ENCODE measurements around the gene FOXN3.

FOXN3 gene

GRCh38 chr14:89242652-89243279, 174.3 kb downstream of the FOXN3 start:
- H3K36me3 ChIP-seq (ENCODE audit: control insufficient read depth in 1 of 2, insufficient read depth in 2 of 2, low read length in 2 of 2): no peaks in the 10 kb centered on the region
- H3K4me3 ChIP-seq (ENCODE audit: low read depth in 1 of 2, low read length in 2 of 2): no peak overlapping the region

GRCh38 chr14:89241934-89242651, 174.9 kb downstream of the FOXN3 start:
- H3K9me3 ChIP-seq (ENCODE audit: control insufficient read depth in 1 of 2, low read length in 2 of 2): no peaks in the 10 kb centered on the region
- no peaks in the 10 kb centered on the region for H3K27me3 ChIP-seq (ENCODE audit: low read depth, low read length)
- H3K36me3 ChIP-seq (ENCODE audit: control insufficient read depth in 1 of 2, insufficient read depth in 2 of 2, low read length in 2 of 2): no peaks in the 10 kb centered on the region
- no peak overlapping the region for H3K27ac ChIP-seq (ENCODE audit: low read length)
- no peak overlapping the region for H3K4me3 ChIP-seq (ENCODE audit: low read depth in 1 of 2, low read length in 2 of 2)
- H3K4me1 ChIP-seq (ENCODE audit: control insufficient read depth in 1 of 2, insufficient read depth in 2 of 2, low read length in 2 of 2): peaks cover 0 to 19% of the 10 kb centered on the region in 2 donors

More at GRCh38 chr14:89242652-89243279, 174.3 kb downstream of the FOXN3 start:
- Histone ChIP-seq H3K4me1 (ENCODE audit: control insufficient read depth in 1 of 2, insufficient read depth in 2 of 2, low read length in 2 of 2) (peaks cover 0 to 19% of the 10 kb centered on the region in 2 donors), H3K27ac (ENCODE audit: low read length) (no peak overlapping the region), H3K27me3 (ENCODE audit: low read depth, low read length) (no peaks in the 10 kb centered on the region), H3K9me3 (ENCODE audit: control insufficient read depth in 1 of 2, low read length in 2 of 2) (no peaks in the 10 kb centered on the region)

- Histone ChIP-seq H3K4me1 (ENCODE audit: control insufficient read depth in 1 of 2, insufficient read depth in 2 of 2, low read length in 2 of 2) (peaks cover 0 to 19% of the 10 kb centered on the region in 2 donors), H3K27ac (ENCODE audit: low read length) (no peak overlapping the region)
Measured at GRCh38 chr14:89241257-89241656, 175.8 kb downstream of the FOXN3 start.

GRCh38 chr14:89240414-89240813, 176.6 kb downstream of the FOXN3 start:
- no peaks in the 10 kb centered on the region for H3K36me3 ChIP-seq (ENCODE audit: control insufficient read depth in 1 of 2, insufficient read depth in 2 of 2, low read length in 2 of 2)
- H3K9me3 ChIP-seq (ENCODE audit: control insufficient read depth in 1 of 2, low read length in 2 of 2): no peaks in the 10 kb centered on the region
- H3K4me1 ChIP-seq (ENCODE audit: control insufficient read depth in 1 of 2, insufficient read depth in 2 of 2, low read length in 2 of 2): peaks cover 0 to 19% of the 10 kb centered on the region in 2 donors
- no peak overlapping the region for H3K27ac ChIP-seq (ENCODE audit: low read length)
- no peaks in the 10 kb centered on the region for H3K27me3 ChIP-seq (ENCODE audit: low read depth, low read length)
- H3K4me3 ChIP-seq (ENCODE audit: low read depth in 1 of 2, low read length in 2 of 2): no peak overlapping the region

More at GRCh38 chr14:89241257-89241656, 175.8 kb downstream of the FOXN3 start:
- H3K9me3 ChIP-seq (ENCODE audit: control insufficient read depth in 1 of 2, low read length in 2 of 2): no peaks in the 10 kb centered on the region
- no peaks in the 10 kb centered on the region for H3K36me3 ChIP-seq (ENCODE audit: control insufficient read depth in 1 of 2, insufficient read depth in 2 of 2, low read length in 2 of 2)
- H3K4me3 ChIP-seq (ENCODE audit: low read depth in 1 of 2, low read length in 2 of 2): no peak overlapping the region
- H3K27me3 ChIP-seq (ENCODE audit: low read depth, low read length): no peaks in the 10 kb centered on the region

GRCh38 chr14:89239023-89239422, 178.0 kb downstream of the FOXN3 start:
- H3K36me3 ChIP-seq (ENCODE audit: control insufficient read depth in 1 of 2, insufficient read depth in 2 of 2, low read length in 2 of 2): no peaks in the 10 kb centered on the region
- H3K4me1 ChIP-seq (ENCODE audit: control insufficient read depth in 1 of 2, insufficient read depth in 2 of 2, low read length in 2 of 2): peaks cover 0 to 19% of the 10 kb centered on the region in 2 donors
- no peak overlapping the region for H3K27ac ChIP-seq (ENCODE audit: low read length)
- no peak overlapping the region for H3K4me3 ChIP-seq (ENCODE audit: low read depth in 1 of 2, low read length in 2 of 2)
- no peaks in the 10 kb centered on the region for H3K27me3 ChIP-seq (ENCODE audit: low read depth, low read length)
- no peaks in the 10 kb centered on the region for H3K9me3 ChIP-seq (ENCODE audit: control insufficient read depth in 1 of 2, low read length in 2 of 2)

- Histone ChIP-seq H3K27ac (ENCODE audit: low read length) (no peak overlapping the region), H3K27me3 (ENCODE audit: low read depth, low read length) (no peaks in the 10 kb centered on the region), H3K4me3 (ENCODE audit: low read depth in 1 of 2, low read length in 2 of 2) (no peak overlapping the region), H3K9me3 (ENCODE audit: control insufficient read depth in 1 of 2, low read length in 2 of 2) (no peaks in the 10 kb centered on the region), H3K36me3 (ENCODE audit: control insufficient read depth in 1 of 2, insufficient read depth in 2 of 2, low read length in 2 of 2) (no peaks in the 10 kb centered on the region), H3K4me1 (ENCODE audit: control insufficient read depth in 1 of 2, insufficient read depth in 2 of 2, low read length in 2 of 2) (peaks cover 0 to 9% of the 10 kb centered on the region in 2 donors)
Measured at GRCh38 chr14:89237921-89238529, 179.0 kb downstream of the FOXN3 start.

- Histone ChIP-seq H3K4me1 (ENCODE audit: control insufficient read depth in 1 of 2, insufficient read depth in 2 of 2, low read length in 2 of 2) (no peaks in the 10 kb centered on the region), H3K9me3 (ENCODE audit: control insufficient read depth in 1 of 2, low read length in 2 of 2) (no peaks in the 10 kb centered on the region), H3K27me3 (ENCODE audit: low read depth, low read length) (no peaks in the 10 kb centered on the region), H3K4me3 (ENCODE audit: low read depth in 1 of 2, low read length in 2 of 2) (no peak overlapping the region), H3K36me3 (ENCODE audit: control insufficient read depth in 1 of 2, insufficient read depth in 2 of 2, low read length in 2 of 2) (no peaks in the 10 kb centered on the region), H3K27ac (ENCODE audit: low read length) (no peak overlapping the region)
Measured at GRCh38 chr14:89236851-89237250, 180.2 kb downstream of the FOXN3 start.

- Histone ChIP-seq H3K36me3 (ENCODE audit: control insufficient read depth in 1 of 2, insufficient read depth in 2 of 2, low read length in 2 of 2) (no peaks in the 10 kb centered on the region), H3K9me3 (ENCODE audit: control insufficient read depth in 1 of 2, low read length in 2 of 2) (no peaks in the 10 kb centered on the region), H3K27ac (ENCODE audit: low read length) (no peak overlapping the region), H3K4me3 (ENCODE audit: low read depth in 1 of 2, low read length in 2 of 2) (no peak overlapping the region), H3K4me1 (ENCODE audit: control insufficient read depth in 1 of 2, insufficient read depth in 2 of 2, low read length in 2 of 2) (peaks cover 10 to 13% of the 10 kb centered on the region in 2 donors), H3K27me3 (ENCODE audit: low read depth, low read length) (no peaks in the 10 kb centered on the region)
Measured at GRCh38 chr14:89233184-89233583, 183.8 kb downstream of the FOXN3 start.

GRCh38 chr14:89232265-89233070, 184.6 kb downstream of the FOXN3 start:
- Histone ChIP-seq H3K36me3 (ENCODE audit: control insufficient read depth in 1 of 2, insufficient read depth in 2 of 2, low read length in 2 of 2) (no peaks in the 10 kb centered on the region), H3K4me3 (ENCODE audit: low read depth in 1 of 2, low read length in 2 of 2) (no peak overlapping the region), H3K27ac (ENCODE audit: low read length) (no peak overlapping the region), H3K4me1 (ENCODE audit: control insufficient read depth in 1 of 2, insufficient read depth in 2 of 2, low read length in 2 of 2) (peaks cover 10 to 13% of the 10 kb centered on the region in 2 donors), H3K27me3 (ENCODE audit: low read depth, low read length) (no peaks in the 10 kb centered on the region), H3K9me3 (ENCODE audit: control insufficient read depth in 1 of 2, low read length in 2 of 2) (no peaks in the 10 kb centered on the region)

- Histone ChIP-seq H3K4me1 (ENCODE audit: control insufficient read depth in 1 of 2, insufficient read depth in 2 of 2, low read length in 2 of 2) (peaks cover 10 to 13% of the 10 kb centered on the region in 2 donors), H3K4me3 (ENCODE audit: low read depth in 1 of 2, low read length in 2 of 2) (no peak overlapping the region), H3K27ac (ENCODE audit: low read length) (no peak overlapping the region), H3K36me3 (ENCODE audit: control insufficient read depth in 1 of 2, insufficient read depth in 2 of 2, low read length in 2 of 2) (no peaks in the 10 kb centered on the region), H3K9me3 (ENCODE audit: control insufficient read depth in 1 of 2, low read length in 2 of 2) (no peaks in the 10 kb centered on the region), H3K27me3 (ENCODE audit: low read depth, low read length) (no peaks in the 10 kb centered on the region)
Measured at GRCh38 chr14:89231426-89232113, 185.5 kb downstream of the FOXN3 start.
